GM12878 (cell line): ENCODE data around the gene TAS1R2. TPM values are rescaled to one million over a fixed set of nuclear protein-coding genes. Genes with fewer than 3 reads are reported as not detected.

ENCODE experiments used
- ATAC-seq: fragments of 200-7000 bp; cut with Tn5 transposase; 3 replicates; pipeline ENCODE4 v1.9.1; 2020; ENCODE audit warnings: mild to moderate bottlenecking, moderate library complexity
- BruUV-seq: library from RNA; stranded (reverse); fragments of 400-500 nt; replicated peaks from 2 replicates; lab custom pipeline; 2021; lab: Mats Ljungman, UMichigan
- CTCF ChIA-PET: fragments of 300-600 bp; sonication (Branson Sonifier 250); formaldehyde crosslinking; extraction: SDS; loops from one replicate; lab custom pipeline; 2021; ENCODE audit warnings: inconsistent platforms; lab: Yijun Ruan, JAX
- POLR2A ChIA-PET: fragments of 350-600 bp; formaldehyde crosslinking; extraction: SDS; loops from one replicate; lab custom pipeline; 2021; ENCODE audit warnings: inconsistent platforms; lab: Charles Lee
- RAD21 ChIA-PET: fragments of 300-600 bp; sonication (Branson Sonifier 250); formaldehyde crosslinking; loops from one replicate; lab custom pipeline; 2023; ENCODE audit warnings: antibody characterized with exemption; ENCODE audit not compliant: unreplicated experiment; lab: Charles Lee
- SMC1A ChIA-PET: fragments of 300-600 bp; sonication (Branson Sonifier 250); formaldehyde crosslinking; loops from one replicate; lab custom pipeline; 2023; ENCODE audit not compliant: unreplicated experiment, uncharacterized antibody; lab: Charles Lee
- DNase-seq: peaks from one replicate; pipeline ENCODE4 v3.0.0-alpha.2; 2011; ENCODE audit warnings: low read depth, low spot score
- FAIRE-seq: peaks from 3 replicates; lab custom pipeline; 2011; peaks lifted over from hg19 to GRCh38; lab: Jason Lieb, UNC
- H2AFZ ChIP-seq: 2 replicates; pipeline ENCODE4 v1.6.0; 2011; ENCODE audit warnings: low read depth, low read length, control low read depth; ENCODE audit not compliant: control insufficient read depth
- H3K27ac ChIP-seq: 2 replicates; pipeline ENCODE4 v1.5.1; 2011; ENCODE audit warnings: control low read depth; ENCODE audit not compliant: control insufficient read depth, insufficient read depth
- H3K27me3 ChIP-seq, 2 experiments: replicated peaks in 1 of 2; 2 replicates each; pipeline versions ENCODE4 v1.6.0 to v1.6.1; 2011; ENCODE audit warnings: low read length in 1 of 2; ENCODE audit not compliant: control insufficient read depth in 2 of 2, insufficient read depth in 2 of 2
- H3K36me3 ChIP-seq, 2 experiments: 2 replicates each; pipeline ENCODE4 v1.5.1; 2011; ENCODE audit warnings: low read length in 1 of 2; ENCODE audit not compliant: control insufficient read depth in 2 of 2, insufficient read depth in 2 of 2
- H3K4me1 ChIP-seq: 2 replicates; pipeline ENCODE4 v1.6.1; 2011; ENCODE audit warnings: mild to moderate bottlenecking, low read length, moderate library complexity, mixed read lengths; ENCODE audit not compliant: control insufficient read depth, insufficient read depth
- H3K4me2 ChIP-seq: 2 replicates; pipeline ENCODE4 v1.6.0; 2011; ENCODE audit warnings: control low read depth; ENCODE audit not compliant: control insufficient read depth, insufficient read depth
- H3K4me3 ChIP-seq: fragments of 200-600 bp; sonication (generic); 2 replicates; pipeline ENCODE4 v1.5.1; 2016
- H3K79me2 ChIP-seq: 2 replicates; pipeline ENCODE4 v1.6.0; 2011; ENCODE audit warnings: low read length; ENCODE audit not compliant: control insufficient read depth, insufficient read depth
- H3K9ac ChIP-seq: 2 replicates; pipeline ENCODE4 v1.8.0; 2011; ENCODE audit warnings: low read length, control low read depth, mixed read lengths; ENCODE audit not compliant: control insufficient read depth, insufficient read depth
- H3K9me3 ChIP-seq: replicated peaks from 3 replicates; pipeline ENCODE4 v1.5.1; 2011; ENCODE audit warnings: mild to moderate bottlenecking, low read length; ENCODE audit not compliant: control insufficient read depth, insufficient read depth
- H4K20me1 ChIP-seq: 2 replicates; pipeline ENCODE4 v1.6.0; 2011; ENCODE audit not compliant: control insufficient read depth, insufficient read depth
- ASH2L ChIP-seq: fragments of 300-600, 200-600 bp; sonication (generic); IDR thresholded peaks from 2 replicates; pipeline ENCODE4 v1.6.1; 2017; ENCODE audit warnings: low read depth, mild to moderate bottlenecking, borderline replicate concordance
- BCL11A ChIP-seq: IDR thresholded peaks from 2 replicates; pipeline ENCODE4 v1.6.1; 2011; ENCODE audit warnings: low read depth, low read length
- FOXK2 ChIP-seq: fragments of 450-650 bp; IDR thresholded peaks from 2 replicates; pipeline ENCODE4 v1.6.1; 2017; ENCODE audit warnings: mild to moderate bottlenecking, moderate library complexity
- HDAC2 ChIP-seq: fragments of 200-600 bp; sonication (generic); IDR thresholded peaks from 2 replicates; pipeline ENCODE4 v1.6.1; 2017
- NKRF ChIP-seq: fragments of 450-650 bp; conservative IDR thresholded peaks from 2 replicates; pipeline ENCODE4 v1.6.1; 2017; ENCODE audit warnings: mild to moderate bottlenecking, moderate library complexity
- POLR2AphosphoS2 ChIP-seq: IDR thresholded peaks from 2 replicates; pipeline ENCODE4 v1.6.1; 2011; ENCODE audit warnings: low read depth, mild to moderate bottlenecking, low read length, improper control_type of control experiment, moderate library complexity
- RCOR1 ChIP-seq: conservative IDR thresholded peaks from 2 replicates; pipeline ENCODE4 v1.6.1; 2012; ENCODE audit warnings: low read depth, low read length, improper control_type of control experiment
- SP1 ChIP-seq: IDR thresholded peaks from one replicate; pipeline ENCODE4 v1.6.1; 2011; ENCODE audit warnings: low read depth, low read length
- SUZ12 ChIP-seq: fragments of 200-600 bp; sonication (generic); IDR thresholded peaks from one replicate; pipeline ENCODE4 v1.6.1; 2018; ENCODE audit warnings: antibody characterized with exemption, mild to moderate bottlenecking; ENCODE audit not compliant: unreplicated experiment
- ZNF24 ChIP-seq: fragments of 450-650 bp; IDR thresholded peaks from 2 replicates; pipeline ENCODE4 v1.6.1; 2017; ENCODE audit warnings: antibody characterized with exemption, mild to moderate bottlenecking
- ZNF384 ChIP-seq: IDR thresholded peaks from 2 replicates; pipeline ENCODE4 v1.6.1; 2012; ENCODE audit warnings: low read depth, mild to moderate bottlenecking, low read length, improper control_type of control experiment, borderline replicate concordance
- WGBS: methylation state at CpG from one replicate; pipeline ENCODE4 v1.1.6; 2016; ENCODE audit warnings: low lambda C conversion rate; ENCODE audit not compliant: insufficient replicate concordance, insufficient coverage; ENCODE audit errors: missing lambda C conversion rate; 5-methylcytosine and 5-hydroxymethylcytosine counted together
- in situ Hi-C: fragments of 300-500 bp; cut with MboI; formaldehyde crosslinking; loops from 9 replicates; pipeline ENCODE4 v1.14.3; 2018; ENCODE audit warnings: mixed read lengths
- intact Hi-C: fragments of 100-400 bp; cut with micrococcal nuclease; formaldehyde crosslinking; loops from one replicate; pipeline ENCODE4 v1.14.2; 2022; ENCODE audit not compliant: unreplicated experiment
- polyA plus RNA-seq, 11 experiments: library from polyadenylated mRNA; depleted of rRNA in 4 of 11; unstranded in 6 of 11; stranded (reverse) in 5 of 11; fragments of >200 nt; fragmentation: Nextera tagmentation in 4 of 11; fragmentation: Illumina TruSeq in 1 of 11; extraction: Ambion mirVana in 4 of 11; extraction: Trizol in 1 of 11; gene quantifications; 1 replicate in 1 of 11; 2 replicates in 10 of 11; pipeline versions ENCODE4 v1.2.1 to v1.2.3, GENCODE V29; 2011 to 2016; ENCODE audit warnings: inconsistent platforms in 2 of 11, missing spikeins in 2 of 11, low read depth in 1 of 11
- total RNA-seq, 4 experiments: library from RNA; depleted of rRNA in 3 of 4; stranded (reverse); fragments of >200 nt in 3 of 4; fragmentation: Illumina TruSeq in 1 of 4; extraction: Trizol in 1 of 4; gene quantifications; 2 replicates each; pipeline versions ENCODE4 v1.2.1 to v1.2.3, GENCODE V29; 2013 to 2021
- TF ChIP-seq, protein P1 (sequence below): fragments of 450-650 bp; IDR thresholded peaks from 2 replicates; pipeline ENCODE4 v1.6.1; 2017; ENCODE audit warnings: low read depth, mild to moderate bottlenecking, moderate library complexity
- TF ChIP-seq, protein P2 (sequence below): fragments of 450-650 bp; IDR thresholded peaks from 2 replicates; pipeline ENCODE4 v1.6.1; 2017; ENCODE audit warnings: antibody characterized with exemption, mild to moderate bottlenecking, moderate library complexity
- TF ChIP-seq, protein P3 (sequence below): IDR thresholded peaks from 2 replicates; pipeline ENCODE4 v1.6.1; 2012; ENCODE audit warnings: low read length, inconsistent platforms

Gene TAS1R2
- total and polyA plus RNA-seq, 10 of the 15 experiments (the other 5 are each of a cell fraction or from before 2014, with no cell fraction given), result not detected

GRCh38 chr1:18865176-18865575, 5.7 kb upstream of the TAS1R2 start:
- RAD21 ChIA-PET, result no interaction called here
- DNase-seq (no peak), ATAC-seq (no peak), FAIRE-seq (no peak)
- no peaks in the 10 kb centered on the region for H4K20me1 ChIP-seq
- no peak overlapping the region for H3K9ac ChIP-seq
- no peaks in the 10 kb centered on the region for H3K4me1 ChIP-seq
- H3K79me2 ChIP-seq, result no peaks in the 10 kb centered on the region
- POLR2A ChIA-PET, result no interaction called here
- SMC1A ChIA-PET, result no interaction called here
- CTCF ChIA-PET, result no interaction called here
- H3K36me3 ChIP-seq, result no peaks in the 10 kb centered on the region
- intact Hi-C loops, result no loop called here
- H2AFZ ChIP-seq, result no peak overlapping the region
- in situ Hi-C loops, result no loop called here
- no peak overlapping the region for H3K4me3 ChIP-seq
- no peaks in the 10 kb centered on the region; a peak in 2 of 4 replicates for H3K27me3 ChIP-seq
- TF ChIP-seq, protein P1, sequence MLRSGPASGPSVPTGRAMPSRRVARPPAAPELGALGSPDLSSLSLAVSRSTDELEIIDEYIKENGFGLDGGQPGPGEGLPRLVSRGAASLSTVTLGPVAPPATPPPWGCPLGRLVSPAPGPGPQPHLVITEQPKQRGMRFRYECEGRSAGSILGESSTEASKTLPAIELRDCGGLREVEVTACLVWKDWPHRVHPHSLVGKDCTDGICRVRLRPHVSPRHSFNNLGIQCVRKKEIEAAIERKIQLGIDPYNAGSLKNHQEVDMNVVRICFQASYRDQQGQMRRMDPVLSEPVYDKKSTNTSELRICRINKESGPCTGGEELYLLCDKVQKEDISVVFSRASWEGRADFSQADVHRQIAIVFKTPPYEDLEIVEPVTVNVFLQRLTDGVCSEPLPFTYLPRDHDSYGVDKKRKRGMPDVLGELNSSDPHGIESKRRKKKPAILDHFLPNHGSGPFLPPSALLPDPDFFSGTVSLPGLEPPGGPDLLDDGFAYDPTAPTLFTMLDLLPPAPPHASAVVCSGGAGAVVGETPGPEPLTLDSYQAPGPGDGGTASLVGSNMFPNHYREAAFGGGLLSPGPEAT, result no peak
- TF ChIP-seq BCL11A (no peak), ZNF384 (no peak), NKRF (no peak), RCOR1 (no peak), FOXK2 (no peak), POLR2AphosphoS2 (no peak), ZNF24 (no peak), SUZ12 (no peak), HDAC2 (no peak), ASH2L (no peak), SP1 (no peak)
- TF ChIP-seq, protein P2, sequence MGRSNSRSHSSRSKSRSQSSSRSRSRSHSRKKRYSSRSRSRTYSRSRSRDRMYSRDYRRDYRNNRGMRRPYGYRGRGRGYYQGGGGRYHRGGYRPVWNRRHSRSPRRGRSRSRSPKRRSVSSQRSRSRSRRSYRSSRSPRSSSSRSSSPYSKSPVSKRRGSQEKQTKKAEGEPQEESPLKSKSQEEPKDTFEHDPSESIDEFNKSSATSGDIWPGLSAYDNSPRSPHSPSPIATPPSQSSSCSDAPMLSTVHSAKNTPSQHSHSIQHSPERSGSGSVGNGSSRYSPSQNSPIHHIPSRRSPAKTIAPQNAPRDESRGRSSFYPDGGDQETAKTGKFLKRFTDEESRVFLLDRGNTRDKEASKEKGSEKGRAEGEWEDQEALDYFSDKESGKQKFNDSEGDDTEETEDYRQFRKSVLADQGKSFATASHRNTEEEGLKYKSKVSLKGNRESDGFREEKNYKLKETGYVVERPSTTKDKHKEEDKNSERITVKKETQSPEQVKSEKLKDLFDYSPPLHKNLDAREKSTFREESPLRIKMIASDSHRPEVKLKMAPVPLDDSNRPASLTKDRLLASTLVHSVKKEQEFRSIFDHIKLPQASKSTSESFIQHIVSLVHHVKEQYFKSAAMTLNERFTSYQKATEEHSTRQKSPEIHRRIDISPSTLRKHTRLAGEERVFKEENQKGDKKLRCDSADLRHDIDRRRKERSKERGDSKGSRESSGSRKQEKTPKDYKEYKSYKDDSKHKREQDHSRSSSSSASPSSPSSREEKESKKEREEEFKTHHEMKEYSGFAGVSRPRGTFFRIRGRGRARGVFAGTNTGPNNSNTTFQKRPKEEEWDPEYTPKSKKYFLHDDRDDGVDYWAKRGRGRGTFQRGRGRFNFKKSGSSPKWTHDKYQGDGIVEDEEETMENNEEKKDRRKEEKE, result no peak
- TF ChIP-seq, protein P3, sequence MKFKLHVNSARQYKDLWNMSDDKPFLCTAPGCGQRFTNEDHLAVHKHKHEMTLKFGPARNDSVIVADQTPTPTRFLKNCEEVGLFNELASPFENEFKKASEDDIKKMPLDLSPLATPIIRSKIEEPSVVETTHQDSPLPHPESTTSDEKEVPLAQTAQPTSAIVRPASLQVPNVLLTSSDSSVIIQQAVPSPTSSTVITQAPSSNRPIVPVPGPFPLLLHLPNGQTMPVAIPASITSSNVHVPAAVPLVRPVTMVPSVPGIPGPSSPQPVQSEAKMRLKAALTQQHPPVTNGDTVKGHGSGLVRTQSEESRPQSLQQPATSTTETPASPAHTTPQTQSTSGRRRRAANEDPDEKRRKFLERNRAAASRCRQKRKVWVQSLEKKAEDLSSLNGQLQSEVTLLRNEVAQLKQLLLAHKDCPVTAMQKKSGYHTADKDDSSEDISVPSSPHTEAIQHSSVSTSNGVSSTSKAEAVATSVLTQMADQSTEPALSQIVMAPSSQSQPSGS, result no peak
- no peak overlapping the region for H3K27ac ChIP-seq
- 28% methylated on average over 9 of the region's 9 CpGs for WGBS
- H3K9me3 ChIP-seq, result no peaks in the 10 kb centered on the region
- BruUV-seq, result no TSS peak
- no peak overlapping the region for H3K4me2 ChIP-seq
